T-cell (primary cell): Measurements from ENCODE around the gene CHD9. TPM values are rescaled to one million over a fixed set of nuclear protein-coding genes. Genes with fewer than 3 reads are reported as not detected.

Experiments used
- ATAC-seq, 4 experiments: fragments of 200-7000 bp in 3 of 4; fragments of 150-1000 bp in 1 of 4; cut with Tn5 transposase; replicated peaks in 1 of 4; 1 replicate in 3 of 4; 2 replicates in 1 of 4; pipeline ENCODE4 v1.10.0; 2021; ENCODE audit warnings: moderate library complexity in 3 of 4, mild to moderate bottlenecking in 2 of 4, moderate number of reproducible peaks in 1 of 4
- CTCF ChIA-PET, 2 donors: fragments of 300-600 bp; sonication (Branson Sonifier 250); formaldehyde crosslinking; loops; one replicate each; lab custom pipeline; 2022; ENCODE audit warnings: antibody characterized with exemption in 2 of 2; lab: Charles Lee
- POLR2A ChIA-PET, 2 donors: fragments of 300-600 bp; sonication (Branson Sonifier 250); formaldehyde crosslinking; loops; one replicate each; lab custom pipeline; 2022; ENCODE audit warnings: antibody characterized with exemption in 2 of 2; lab: Charles Lee
- DNase-seq, 35 experiments: peaks; one replicate each; pipeline versions ENCODE4 v3.0.0 to v3.0.0-alpha.2; 2013 to 2023
- H3K27ac ChIP-seq: one replicate; pipeline ENCODE4 v1.5.1; 2013; ENCODE audit warnings: low read length
- H3K27me3 ChIP-seq, 2 experiments: replicated peaks in 1 of 2; 1 replicate in 1 of 2; 2 replicates in 1 of 2; pipeline versions ENCODE4 v1.6.1 to v1.7.0; 2013; ENCODE audit warnings: low read length in 1 of 2, mixed read lengths in 1 of 2; ENCODE audit not compliant: control insufficient read depth in 2 of 2, insufficient read depth in 2 of 2; ENCODE audit errors: extremely low read depth in 1 of 2
- H3K36me3 ChIP-seq, 2 donors: 1 replicate in 1 of 2; 2 replicates in 1 of 2; pipeline versions ENCODE4 v1.6.1 to v1.7.0; 2013; ENCODE audit warnings: low read length in 1 of 2; ENCODE audit not compliant: control insufficient read depth in 2 of 2, insufficient read depth in 1 of 2; ENCODE audit errors: extremely low read depth in 1 of 2
- H3K4me1 ChIP-seq, 2 experiments: 1 replicate in 1 of 2; 2 replicates in 1 of 2; pipeline versions ENCODE4 v1.6.1 to v1.7.0; 2013; ENCODE audit warnings: low read length in 2 of 2, mixed read lengths in 1 of 2; ENCODE audit not compliant: insufficient read depth in 2 of 2, control insufficient read depth in 1 of 2; ENCODE audit errors: extremely low read depth in 1 of 2
- H3K4me3 ChIP-seq, 2 donors: 1 replicate in 1 of 2; 2 replicates in 1 of 2; pipeline versions ENCODE4 v1.5.1 to v1.7.0; 2013; ENCODE audit warnings: mild to moderate bottlenecking in 2 of 2, low read length in 1 of 2, moderate library complexity in 1 of 2; ENCODE audit not compliant: control insufficient read depth in 1 of 2; ENCODE audit errors: extremely low read depth in 1 of 2
- H3K9me3 ChIP-seq: 2 replicates; pipeline ENCODE4 v1.7.0; 2013
- H3K27ac Mint-ChIP-seq, 2 donors: one replicate each; pipeline ENCODE4 v1.8.0; 2020 to 2021; ENCODE audit warnings: mild to moderate bottlenecking in 2 of 2, mixed read lengths in 2 of 2
- H3K27me3 Mint-ChIP-seq, 2 donors: one replicate each; pipeline ENCODE4 v1.8.0; 2021 to 2022; ENCODE audit warnings: mixed read lengths in 2 of 2
- H3K36me3 Mint-ChIP-seq: one replicate; pipeline ENCODE4 v1.8.0; 2021; ENCODE audit warnings: mixed read lengths
- H3K4me1 Mint-ChIP-seq, 3 donors: one replicate each; pipeline ENCODE4 v1.8.0; 2020 to 2022; ENCODE audit warnings: mixed read lengths in 3 of 3, mild to moderate bottlenecking in 1 of 3
- H3K4me3 Mint-ChIP-seq, 3 donors: one replicate each; pipeline ENCODE4 v1.8.0; 2020 to 2022; ENCODE audit warnings: mild to moderate bottlenecking in 3 of 3, mixed read lengths in 3 of 3, moderate library complexity in 3 of 3
- H3K9me3 Mint-ChIP-seq, 3 donors: one replicate each; pipeline ENCODE4 v1.8.0; 2020 to 2022; ENCODE audit warnings: mixed read lengths in 3 of 3
- WGBS: methylation state at CpG from one replicate; pipeline ENCODE4 v1.1.5; 2013; ENCODE audit warnings: missing lambda C conversion rate; ENCODE audit not compliant: insufficient coverage; 5-methylcytosine and 5-hydroxymethylcytosine counted together
- total RNA-seq, 35 experiments: library from RNA in 6 of 35; stranded (reverse) in 6 of 35; fragments of 120-200 nt in 1 of 35; gene quantifications; one replicate each; pipeline versions ENCODE4 v1.2.1 to v1.2.4 and lab custom pipeline; 2013 to 2026

The CHD9 gene
- total RNA-seq, 5 donors from 2014 or later (not counting 1 experiment from before 2014, with no cell fraction given): 33.0 to 39.3 (median 33.8) TPM

DNA sequence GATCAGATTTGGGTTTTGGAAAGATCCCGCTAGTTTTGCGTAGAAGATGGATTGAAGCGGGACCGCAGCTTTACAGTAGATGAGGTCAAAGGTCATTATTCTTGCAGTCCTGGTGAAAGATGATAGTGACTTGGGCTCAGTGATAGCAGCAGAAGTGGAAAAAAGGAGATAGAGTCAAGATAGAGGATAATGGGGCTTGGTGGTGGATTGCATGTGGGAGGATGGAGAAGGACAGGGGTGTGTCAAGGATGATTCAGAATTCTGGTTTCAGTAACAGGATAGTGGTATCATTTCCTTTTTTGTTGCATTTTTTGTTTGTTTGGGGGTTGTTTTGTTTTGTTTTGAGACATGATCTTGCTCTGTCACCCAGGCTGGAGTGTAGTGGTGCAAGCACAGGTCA is 30.7 kb upstream of the CHD9 start:
- Histone ChIP-seq H3K9me3 (no peaks in the 10 kb centered on the region), H3K4me3 (no peak overlapping the region), H3K27me3 (peaks cover 0 to 2% of the 10 kb centered on the region in 2 experiments), H3K4me1 (no peaks in the 10 kb centered on the region), H3K27ac (no peak overlapping the region), H3K36me3 (no peaks in the 10 kb centered on the region)
- CTCF ChIA-PET: no interaction called here
- ATAC-seq (no peak), DNase-seq (no peak)
- WGBS: 98% methylated on average over 4 of the region's 4 CpGs
- H3K36me3 Mint-ChIP-seq: no peaks in the 10 kb centered on the region
- no peak overlapping the region for H3K27ac Mint-ChIP-seq
- peaks cover 0 to 5% of the 10 kb centered on the region in 2 donors for H3K27me3 Mint-ChIP-seq
- POLR2A ChIA-PET: no interaction called here
- H3K9me3 Mint-ChIP-seq: no peaks in the 10 kb centered on the region
- H3K4me3 Mint-ChIP-seq: no peak overlapping the region
- no peaks in the 10 kb centered on the region for H3K4me1 Mint-ChIP-seq

GRCh38 chr16:53029971-53030370 is 24.8 kb upstream of the CHD9 start:
- 80% methylated on average over 1 of the region's 3 CpGs for WGBS
- Histone ChIP-seq H3K27ac (no peak overlapping the region), H3K4me1 (no peaks in the 10 kb centered on the region), H3K9me3 (no peaks in the 10 kb centered on the region), H3K4me3 (no peak overlapping the region), H3K36me3 (no peaks in the 10 kb centered on the region), H3K27me3 (peaks cover 0 to 3% of the 10 kb centered on the region in 2 experiments)
- no peaks in the 10 kb centered on the region for H3K36me3 Mint-ChIP-seq
- no peak overlapping the region for H3K4me3 Mint-ChIP-seq
- ATAC-seq (no peak), DNase-seq (no peak)
- CTCF ChIA-PET: no interaction called here
- H3K27ac Mint-ChIP-seq: no peak overlapping the region
- H3K27me3 Mint-ChIP-seq: peaks cover 19 to 33% of the 10 kb centered on the region in 2 donors
- POLR2A ChIA-PET: no interaction called here
- no peaks in the 10 kb centered on the region for H3K4me1 Mint-ChIP-seq
- no peaks in the 10 kb centered on the region for H3K9me3 Mint-ChIP-seq

DNA sequence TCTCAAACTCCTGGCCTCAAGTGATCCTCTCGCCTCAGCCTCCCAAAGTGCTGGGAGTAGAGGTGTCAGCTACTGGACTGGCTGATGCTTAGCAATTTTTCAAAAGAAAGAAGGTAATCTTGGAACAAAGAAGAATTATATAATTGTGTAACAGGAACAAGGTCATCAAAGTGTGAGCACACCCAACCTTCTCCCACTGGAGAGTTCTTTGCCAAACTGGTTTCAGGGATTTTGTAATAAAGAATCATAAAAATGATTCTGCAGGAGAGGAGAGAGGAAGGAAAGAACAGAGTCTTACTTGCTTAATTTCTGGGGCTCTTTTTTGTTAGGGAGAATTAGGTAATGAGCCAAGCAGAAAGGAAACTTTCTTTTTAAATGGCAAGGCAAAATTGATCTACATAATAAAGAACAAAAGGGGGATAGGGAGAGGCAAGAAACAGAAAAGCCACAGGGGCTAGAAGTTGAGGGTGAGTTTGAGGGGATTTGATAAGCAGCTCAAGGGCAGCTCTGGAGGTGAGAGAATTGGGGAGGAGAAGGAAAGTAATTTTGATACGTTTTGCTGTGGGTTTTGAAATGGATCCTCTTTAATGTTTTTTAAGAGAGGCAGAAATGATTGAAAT is 23.4 kb upstream of the CHD9 start:
- no peaks in the 10 kb centered on the region for H3K36me3 Mint-ChIP-seq
- no peak overlapping the region for H3K27ac Mint-ChIP-seq
- CTCF ChIA-PET: no interaction called here

DNA sequence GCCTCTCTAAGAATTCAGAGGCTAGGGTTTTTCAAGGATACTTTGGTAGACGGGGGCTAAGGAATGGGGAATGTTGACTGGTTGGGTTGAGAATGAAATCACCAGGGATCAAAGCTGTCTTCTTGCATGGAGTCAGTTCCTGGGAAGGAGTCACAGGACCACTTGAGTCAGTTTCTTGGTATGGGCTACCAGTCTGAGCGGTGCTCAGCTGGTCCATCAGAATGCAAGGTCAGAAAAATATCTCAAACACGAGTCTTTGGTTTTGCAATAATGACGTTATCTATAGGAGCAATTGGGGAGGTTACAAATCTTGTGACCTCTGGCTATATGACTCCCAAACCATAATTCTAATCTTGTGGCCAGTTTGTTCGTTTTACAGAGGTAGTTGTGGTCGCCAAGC is 20.5 kb upstream of the CHD9 start:
- ChIA-PET POLR2A (no interaction called here), CTCF (no interaction called here)
- Histone ChIP-seq H3K4me3 (no peak overlapping the region), H3K36me3 (no peaks in the 10 kb centered on the region), H3K27me3 (peaks cover 0 to 8% of the 10 kb centered on the region in 2 experiments), H3K4me1 (no peaks in the 10 kb centered on the region), H3K9me3 (no peaks in the 10 kb centered on the region), H3K27ac (no peak overlapping the region)
- H3K4me3 Mint-ChIP-seq: no peak overlapping the region
- DNase-seq: no peak
- no peaks in the 10 kb centered on the region for H3K9me3 Mint-ChIP-seq
- no peak for ATAC-seq
- peaks cover 29 to 47% of the 10 kb centered on the region in 2 donors for H3K27me3 Mint-ChIP-seq
- H3K4me1 Mint-ChIP-seq: no peaks in the 10 kb centered on the region
- WGBS: 100% methylated on average over 1 of the region's 6 CpGs
- no peaks in the 10 kb centered on the region for H3K36me3 Mint-ChIP-seq
- no peak overlapping the region for H3K27ac Mint-ChIP-seq

More for the DNA sequence above, 23.4 kb upstream of the CHD9 start:
- Histone ChIP-seq H3K9me3 (no peaks in the 10 kb centered on the region), H3K27ac (no peak overlapping the region), H3K4me3 (no peak overlapping the region), H3K27me3 (peaks cover 0 to 8% of the 10 kb centered on the region in 2 experiments), H3K4me1 (no peaks in the 10 kb centered on the region), H3K36me3 (no peaks in the 10 kb centered on the region)
- POLR2A ChIA-PET: no interaction called here
- H3K9me3 Mint-ChIP-seq: no peaks in the 10 kb centered on the region
- H3K4me1 Mint-ChIP-seq: no peaks in the 10 kb centered on the region
- peaks cover 22 to 39% of the 10 kb centered on the region in 2 donors for H3K27me3 Mint-ChIP-seq
- no peak for DNase-seq
- ATAC-seq: no peak
- H3K4me3 Mint-ChIP-seq: no peak overlapping the region
- 75% methylated on average over 2 of the region's 2 CpGs for WGBS

DNA sequence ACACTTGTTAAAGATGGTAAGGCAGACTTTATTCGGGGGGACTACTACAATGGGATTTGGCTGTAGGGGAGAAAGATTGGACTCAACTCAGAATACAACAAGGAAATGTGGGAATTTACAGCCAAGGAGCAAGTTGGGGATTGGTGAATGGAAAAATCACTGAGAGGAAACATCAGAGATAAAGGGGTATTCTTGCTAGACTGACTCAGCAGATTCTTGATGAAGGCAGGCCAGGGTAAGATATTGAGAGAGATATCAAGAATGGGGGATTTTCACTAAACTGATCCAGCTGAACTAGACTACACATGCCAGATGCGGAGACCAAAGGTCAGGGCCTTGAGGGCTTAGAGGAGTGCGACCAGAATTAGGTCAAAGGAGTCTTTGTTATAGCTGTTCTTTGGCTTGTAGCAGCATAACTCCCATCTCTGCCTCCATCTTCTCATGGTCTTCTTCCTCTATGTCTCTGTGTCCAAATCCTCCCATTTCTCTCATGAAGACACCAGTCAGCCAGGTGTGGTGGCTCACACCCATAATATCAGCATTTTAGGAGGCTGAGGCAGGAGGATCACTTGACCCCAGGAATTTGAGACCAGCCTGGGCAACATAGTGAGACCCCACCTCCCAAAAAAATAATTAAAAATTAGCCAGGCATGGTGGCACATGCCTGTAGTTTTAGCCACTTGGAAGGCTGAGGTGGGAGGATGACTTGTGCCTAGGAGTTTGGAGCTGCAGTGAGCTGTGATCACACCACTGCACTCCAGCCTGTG is 19.4 kb upstream of the CHD9 start:
- CTCF ChIA-PET: no interaction called here
- H3K36me3 Mint-ChIP-seq: no peaks in the 10 kb centered on the region
- Histone ChIP-seq H3K27ac (no peak overlapping the region), H3K27me3 (peaks cover 0 to 7% of the 10 kb centered on the region in 2 experiments), H3K36me3 (no peaks in the 10 kb centered on the region), H3K4me3 (no peak overlapping the region), H3K4me1 (no peaks in the 10 kb centered on the region), H3K9me3 (no peaks in the 10 kb centered on the region)
- no peak overlapping the region for H3K4me3 Mint-ChIP-seq
- POLR2A ChIA-PET: no interaction called here
- H3K27ac Mint-ChIP-seq: no peak overlapping the region
- no peak for ATAC-seq
- WGBS: 83% methylated on average over 1 of the region's 3 CpGs
- no peaks in the 10 kb centered on the region for H3K4me1 Mint-ChIP-seq
- no peak for DNase-seq
- H3K27me3 Mint-ChIP-seq: peaks cover 29 to 41% of the 10 kb centered on the region in 2 donors
- no peaks in the 10 kb centered on the region for H3K9me3 Mint-ChIP-seq

DNA sequence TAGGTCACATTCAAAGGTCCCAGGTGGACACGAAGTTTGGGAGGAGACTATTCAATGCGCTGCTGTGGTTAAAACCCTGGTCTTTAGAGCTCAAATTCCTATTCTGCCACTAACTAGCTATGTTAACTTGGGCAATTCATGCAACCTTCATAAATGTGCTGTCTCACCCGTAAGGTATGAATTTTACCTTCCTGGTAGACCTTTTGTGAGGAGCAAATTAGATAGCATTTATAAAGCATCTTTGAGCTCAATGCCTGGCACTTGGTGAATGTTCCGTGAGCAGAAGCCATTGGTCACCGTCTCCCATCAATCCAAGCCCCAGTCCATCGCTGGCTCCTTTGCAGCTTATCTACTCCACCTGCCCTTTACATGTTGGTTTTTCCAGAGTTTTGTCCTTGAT is 18.7 kb upstream of the CHD9 start:
- Mint-ChIP-seq H3K36me3 (no peaks in the 10 kb centered on the region), H3K27me3 (peaks cover 29 to 41% of the 10 kb centered on the region in 2 donors), H3K4me3 (no peak overlapping the region), H3K9me3 (no peaks in the 10 kb centered on the region), H3K4me1 (no peaks in the 10 kb centered on the region), H3K27ac (no peak overlapping the region)
- ChIA-PET POLR2A (no interaction called here), CTCF (no interaction called here)
- Histone ChIP-seq H3K9me3 (no peaks in the 10 kb centered on the region), H3K4me1 (no peaks in the 10 kb centered on the region), H3K36me3 (no peaks in the 10 kb centered on the region), H3K27me3 (peaks cover 0 to 4% of the 10 kb centered on the region in 2 experiments), H3K4me3 (no peak overlapping the region), H3K27ac (no peak overlapping the region)
- WGBS: 100% methylated on average over 2 of the region's 6 CpGs
- DNase-seq (no peak), ATAC-seq (no peak)
